GM12878 (cell line): ENCODE results near the gene PDCD6IP. TPM values are rescaled to one million over a fixed set of nuclear protein-coding genes. Genes with fewer than 3 reads are reported as not detected.

Source experiments
- ATAC-seq: fragments of 200-7000 bp; cut with Tn5 transposase; 3 replicates; pipeline ENCODE4 v1.9.1; 2020; ENCODE audit warnings: mild to moderate bottlenecking, moderate library complexity
- BruUV-seq: library from RNA; stranded (reverse); fragments of 400-500 nt; replicated peaks from 2 replicates; lab custom pipeline; 2021; lab: Mats Ljungman, UMichigan
- CTCF ChIA-PET: fragments of 300-600 bp; sonication (Branson Sonifier 250); formaldehyde crosslinking; extraction: SDS; loops from one replicate; lab custom pipeline; 2021; ENCODE audit warnings: inconsistent platforms; lab: Yijun Ruan, JAX
- POLR2A ChIA-PET: fragments of 350-600 bp; formaldehyde crosslinking; extraction: SDS; loops from one replicate; lab custom pipeline; 2021; ENCODE audit warnings: inconsistent platforms; lab: Charles Lee
- RAD21 ChIA-PET: fragments of 300-600 bp; sonication (Branson Sonifier 250); formaldehyde crosslinking; loops from one replicate; lab custom pipeline; 2023; ENCODE audit warnings: antibody characterized with exemption; ENCODE audit not compliant: unreplicated experiment; lab: Charles Lee
- SMC1A ChIA-PET: fragments of 300-600 bp; sonication (Branson Sonifier 250); formaldehyde crosslinking; loops from one replicate; lab custom pipeline; 2023; ENCODE audit not compliant: unreplicated experiment, uncharacterized antibody; lab: Charles Lee
- DNase-seq: peaks from one replicate; pipeline ENCODE4 v3.0.0-alpha.2; 2011; ENCODE audit warnings: low read depth, low spot score
- FAIRE-seq: peaks from 3 replicates; lab custom pipeline; 2011; peaks lifted over from hg19 to GRCh38; lab: Jason Lieb, UNC
- H2AFZ ChIP-seq: 2 replicates; pipeline ENCODE4 v1.6.0; 2011; ENCODE audit warnings: low read depth, low read length, control low read depth; ENCODE audit not compliant: control insufficient read depth
- H3K27ac ChIP-seq: 2 replicates; pipeline ENCODE4 v1.5.1; 2011; ENCODE audit warnings: control low read depth; ENCODE audit not compliant: control insufficient read depth, insufficient read depth
- H3K27me3 ChIP-seq, 2 experiments: replicated peaks in 1 of 2; 2 replicates each; pipeline versions ENCODE4 v1.6.0 to v1.6.1; 2011; ENCODE audit warnings: low read length in 1 of 2; ENCODE audit not compliant: control insufficient read depth in 2 of 2, insufficient read depth in 2 of 2
- H3K36me3 ChIP-seq, 2 experiments: 2 replicates each; pipeline ENCODE4 v1.5.1; 2011; ENCODE audit warnings: low read length in 1 of 2; ENCODE audit not compliant: control insufficient read depth in 2 of 2, insufficient read depth in 2 of 2
- H3K4me1 ChIP-seq: 2 replicates; pipeline ENCODE4 v1.6.1; 2011; ENCODE audit warnings: mild to moderate bottlenecking, low read length, moderate library complexity, mixed read lengths; ENCODE audit not compliant: control insufficient read depth, insufficient read depth
- H3K4me2 ChIP-seq: 2 replicates; pipeline ENCODE4 v1.6.0; 2011; ENCODE audit warnings: control low read depth; ENCODE audit not compliant: control insufficient read depth, insufficient read depth
- H3K4me3 ChIP-seq: fragments of 200-600 bp; sonication (generic); 2 replicates; pipeline ENCODE4 v1.5.1; 2016
- H3K79me2 ChIP-seq: 2 replicates; pipeline ENCODE4 v1.6.0; 2011; ENCODE audit warnings: low read length; ENCODE audit not compliant: control insufficient read depth, insufficient read depth
- H3K9ac ChIP-seq: 2 replicates; pipeline ENCODE4 v1.8.0; 2011; ENCODE audit warnings: low read length, control low read depth, mixed read lengths; ENCODE audit not compliant: control insufficient read depth, insufficient read depth
- H3K9me3 ChIP-seq: replicated peaks from 3 replicates; pipeline ENCODE4 v1.5.1; 2011; ENCODE audit warnings: mild to moderate bottlenecking, low read length; ENCODE audit not compliant: control insufficient read depth, insufficient read depth
- H4K20me1 ChIP-seq: 2 replicates; pipeline ENCODE4 v1.6.0; 2011; ENCODE audit not compliant: control insufficient read depth, insufficient read depth
- BHLHE40 ChIP-seq, 2 experiments: fragments of 450-650 bp in 1 of 2; IDR thresholded peaks; 2 replicates each; pipeline ENCODE4 v1.6.1; 2011 to 2017; ENCODE audit warnings: low read depth in 2 of 2, borderline replicate concordance in 1 of 2, improper control_type of control experiment in 1 of 2, low read length in 1 of 2, mild to moderate bottlenecking in 1 of 2
- CHD4 ChIP-seq: fragments of 200-600 bp; sonication (generic); IDR thresholded peaks from 2 replicates; pipeline ENCODE4 v1.6.1; 2016; ENCODE audit warnings: mild to moderate bottlenecking
- ETV6 ChIP-seq, 2 experiments: fragments of 450-650 bp in 1 of 2; IDR thresholded peaks in 1 of 2; conservative IDR thresholded peaks in 1 of 2; 2 replicates each; pipeline ENCODE4 v1.6.1; 2014; ENCODE audit warnings: antibody characterized with exemption in 1 of 2, borderline replicate concordance in 1 of 2, low read depth in 1 of 2, mild to moderate bottlenecking in 1 of 2, moderate library complexity in 1 of 2
- FOXM1 ChIP-seq: IDR thresholded peaks from 2 replicates; pipeline ENCODE4 v1.6.1; 2012; ENCODE audit warnings: low read depth, mild to moderate bottlenecking, inconsistent platforms, low read length, moderate library complexity
- HCFC1 ChIP-seq: fragments of 150-350 bp; IDR thresholded peaks from 2 replicates; pipeline ENCODE4 v1.6.1; 2014; ENCODE audit warnings: low read length
- KLF5 ChIP-seq: fragments of 450-650 bp; IDR thresholded peaks from 2 replicates; pipeline ENCODE4 v1.6.1; 2014; ENCODE audit warnings: mild to moderate bottlenecking; ENCODE audit not compliant: partially characterized antibody
- LARP7 ChIP-seq: fragments of 450-650 bp; IDR thresholded peaks from 2 replicates; pipeline ENCODE4 v1.6.1; 2017; ENCODE audit warnings: mild to moderate bottlenecking
- NFXL1 ChIP-seq: fragments of 450-650 bp; IDR thresholded peaks from 2 replicates; pipeline ENCODE4 v1.6.1; 2017; ENCODE audit warnings: antibody characterized with exemption, mild to moderate bottlenecking, borderline replicate concordance
- PKNOX1 ChIP-seq: fragments of 450-650 bp; IDR thresholded peaks from 2 replicates; pipeline ENCODE4 v1.6.1; 2016; ENCODE audit warnings: mild to moderate bottlenecking
- PML ChIP-seq: IDR thresholded peaks from 2 replicates; pipeline ENCODE4 v1.6.1; 2012; ENCODE audit warnings: low read length, inconsistent platforms
- POU2F2 ChIP-seq: IDR thresholded peaks from 3 replicates; pipeline ENCODE4 v1.6.1; 2011; ENCODE audit warnings: low read depth, mild to moderate bottlenecking, low read length, borderline replicate concordance
- SP1 ChIP-seq: IDR thresholded peaks from one replicate; pipeline ENCODE4 v1.6.1; 2011; ENCODE audit warnings: low read depth, low read length
- STAT1 ChIP-seq: fragments of 450-650 bp; conservative IDR thresholded peaks from 2 replicates; pipeline ENCODE4 v1.6.1; 2014; ENCODE audit warnings: antibody characterized with exemption, mild to moderate bottlenecking
- STAT3 ChIP-seq: IDR thresholded peaks from 2 replicates; pipeline ENCODE4 v1.6.1; 2011; ENCODE audit warnings: low read depth, low read length, improper control_type of control experiment
- SUPT20H ChIP-seq: IDR thresholded peaks from 2 replicates; pipeline ENCODE4 v1.6.1; 2011; ENCODE audit warnings: low read depth, mild to moderate bottlenecking, low read length, moderate library complexity, borderline replicate concordance; ENCODE audit not compliant: control insufficient read depth
- SUZ12 ChIP-seq: fragments of 200-600 bp; sonication (generic); IDR thresholded peaks from one replicate; pipeline ENCODE4 v1.6.1; 2018; ENCODE audit warnings: antibody characterized with exemption, mild to moderate bottlenecking; ENCODE audit not compliant: unreplicated experiment
- YBX1 ChIP-seq: fragments of 450-650 bp; IDR thresholded peaks from 2 replicates; pipeline ENCODE4 v1.6.1; 2016; ENCODE audit warnings: antibody characterized with exemption
- YY1 ChIP-seq: IDR thresholded peaks from 2 replicates; pipeline ENCODE4 v1.6.1; 2011; ENCODE audit warnings: low read depth, mild to moderate bottlenecking, low read length
- ZBED1 ChIP-seq: IDR thresholded peaks from 2 replicates; pipeline ENCODE4 v1.6.1; 2016; ENCODE audit warnings: borderline replicate concordance
- WGBS: methylation state at CpG from one replicate; pipeline ENCODE4 v1.1.6; 2016; ENCODE audit warnings: low lambda C conversion rate; ENCODE audit not compliant: insufficient replicate concordance, insufficient coverage; ENCODE audit errors: missing lambda C conversion rate; 5-methylcytosine and 5-hydroxymethylcytosine counted together
- in situ Hi-C: fragments of 300-500 bp; cut with MboI; formaldehyde crosslinking; loops from 9 replicates; pipeline ENCODE4 v1.14.3; 2018; ENCODE audit warnings: mixed read lengths
- intact Hi-C: fragments of 100-400 bp; cut with micrococcal nuclease; formaldehyde crosslinking; loops from one replicate; pipeline ENCODE4 v1.14.2; 2022; ENCODE audit not compliant: unreplicated experiment
- polyA plus RNA-seq, 11 experiments: library from polyadenylated mRNA; depleted of rRNA in 4 of 11; unstranded in 6 of 11; stranded (reverse) in 5 of 11; fragments of >200 nt; fragmentation: Nextera tagmentation in 4 of 11; fragmentation: Illumina TruSeq in 1 of 11; extraction: Ambion mirVana in 4 of 11; extraction: Trizol in 1 of 11; gene quantifications; 1 replicate in 1 of 11; 2 replicates in 10 of 11; pipeline versions ENCODE4 v1.2.1 to v1.2.3, GENCODE V29; 2011 to 2016; ENCODE audit warnings: inconsistent platforms in 2 of 11, missing spikeins in 2 of 11, low read depth in 1 of 11
- total RNA-seq, 4 experiments: library from RNA; depleted of rRNA in 3 of 4; stranded (reverse); fragments of >200 nt in 3 of 4; fragmentation: Illumina TruSeq in 1 of 4; extraction: Trizol in 1 of 4; gene quantifications; 2 replicates each; pipeline versions ENCODE4 v1.2.1 to v1.2.3, GENCODE V29; 2013 to 2021

Gene PDCD6IP
- total and polyA plus RNA-seq, 10 of the 15 experiments (the other 5 are each of a cell fraction or from before 2014, with no cell fraction given): 16.0 to 169 (median 81.2) TPM

- no peak for TF ChIP-seq SUZ12
- TF ChIP-seq ETV6 (conservative IDR thresholded peaks at IDR 0.05 in 1 of 2, IDR thresholded peaks at IDR 0.05 in 1 of 2; ENCODE audit: borderline replicate concordance in 1 of 2, low read depth in 1 of 2): no peak
- TF ChIP-seq HCFC1: no peak
- no peak for TF ChIP-seq PKNOX1
- TF ChIP-seq STAT3: no peak
- TF ChIP-seq POU2F2: no peak
- TF ChIP-seq STAT1: no peak
These were observed 3.3 kb upstream of the PDCD6IP start (continued) for GRCh38 chr3:33795131-33795530.

- no TSS peak for BruUV-seq
- no peak for DNase-seq
- in situ Hi-C loops (no loop called here), intact Hi-C loops (loop anchor here (10.0 kb wide), 1 partner anchor 361 kb away; no protein-coding TSS in a partner anchor)
- no peak overlapping the region for H3K27ac ChIP-seq
- no peaks in the 10 kb centered on the region for H3K27me3 ChIP-seq
- H4K20me1 ChIP-seq: no peaks in the 10 kb centered on the region
- no peak overlapping the region for H3K4me3 ChIP-seq
- H3K4me1 ChIP-seq: peaks cover 4% of the 10 kb centered on the region; the same call in 1 of the 2 replicates
- CTCF ChIA-PET: interaction anchor here (0.7 to 6.4 kb wide), 3 partner anchors 10 to 680 kb away, joined by 3 to 43 read pairs (median 8); no protein-coding TSS in a partner anchor
- RAD21 ChIA-PET: interaction anchor here (1.9 kb wide), 1 partner anchor 9 kb away, joined by 5 read pairs; no protein-coding TSS in a partner anchor
- peaks cover 22% of the 10 kb centered on the region for H3K79me2 ChIP-seq
- POLR2A ChIA-PET: no interaction called here
- H3K9ac ChIP-seq: no peak overlapping the region
- ATAC-seq: no peak
- SMC1A ChIA-PET: interaction anchor here (0.8 to 1.1 kb wide), 3 partner anchors 9 to 18 kb away, joined by 3 read pairs; no protein-coding TSS in a partner anchor
- H2AFZ ChIP-seq: no peak overlapping the region
- H3K4me2 ChIP-seq: no peak overlapping the region
- no peaks in the 10 kb centered on the region for H3K36me3 ChIP-seq
- WGBS: 92% methylated on average over 3 of the region's 3 CpGs
- no peaks in the 10 kb centered on the region for H3K9me3 ChIP-seq
- no peak for FAIRE-seq
- TF ChIP-seq FOXM1 (no peak), YBX1 (no peak), CHD4 (no peak), LARP7 (no peak), HCFC1 (no peak), PML (no peak), BHLHE40 (IDR thresholded peaks at IDR 0.05; ENCODE audit: borderline replicate concordance in 1 of 2, low read depth in 2 of 2, low read length in 1 of 2) (no peak), YY1 (no peak), ZBED1 (no peak), SUPT20H (no peak), SP1 (no peak), KLF5 (no peak), NFXL1 (no peak), ETV6 (conservative IDR thresholded peaks at IDR 0.05 in 1 of 2, IDR thresholded peaks at IDR 0.05 in 1 of 2; ENCODE audit: borderline replicate concordance in 1 of 2, low read depth in 1 of 2) (no peak), PKNOX1 (no peak)
These were observed 2.4 kb upstream of the PDCD6IP start for GRCh38 chr3:33795856-33796536.
